PFSK-1 (cell line): ENCODE results near the gene CHM.

Source experiments
- FOXP2 ChIP-seq: optimal IDR thresholded peaks from 2 replicates; pipeline ENCODE3; 2011; ENCODE audit warnings: borderline replicate concordance, control low read depth, inconsistent platforms; ENCODE audit not compliant: insufficient read depth; ENCODE audit errors: extremely low read length, extremely low read depth
- POLR2AphosphoS5 ChIP-seq: IDR thresholded peaks from 2 replicates; pipeline ENCODE4 v1.6.1; 2012; ENCODE audit warnings: low read depth, mild to moderate bottlenecking, control low read depth, low read length, moderate library complexity
- REST ChIP-seq, 2 experiments: IDR thresholded peaks; 2 replicates each; pipeline versions ENCODE4 v1.6.1 to v1.8.0; 2011 to 2012; ENCODE audit warnings: low read depth in 2 of 2, low read length in 2 of 2, control low read depth in 1 of 2, inconsistent platforms in 1 of 2, mild to moderate bottlenecking in 1 of 2, moderate library complexity in 1 of 2; ENCODE audit not compliant: insufficient read depth in 1 of 2
- SIN3A ChIP-seq: IDR thresholded peaks from 2 replicates; pipeline ENCODE4 v1.6.1; 2012; ENCODE audit warnings: mild to moderate bottlenecking, low read length, moderate library complexity, borderline replicate concordance; ENCODE audit not compliant: insufficient read depth
- TAF1 ChIP-seq: IDR thresholded peaks from 2 replicates; pipeline ENCODE4 v1.6.1; 2012; ENCODE audit warnings: low read length, control low read depth, borderline replicate concordance; ENCODE audit not compliant: insufficient read depth

The CHM gene

GRCh38 chrX:85859426-85859825, 187.9 kb downstream of the CHM start:
- no peak for TF ChIP-seq REST (IDR thresholded peaks at IDR 0.05; ENCODE audit: insufficient read depth in 1 of 2, low read depth in 2 of 2, low read length in 2 of 2)
- TF ChIP-seq TAF1: no peak
- no peak for TF ChIP-seq POLR2AphosphoS5
- no peak for TF ChIP-seq SIN3A
- no peak for TF ChIP-seq FOXP2

GRCh38 chrX:85851418-85851817, 195.9 kb downstream of the CHM start:
- TF ChIP-seq SIN3A (no peak), REST (IDR thresholded peaks at IDR 0.05; ENCODE audit: insufficient read depth in 1 of 2, low read depth in 2 of 2, low read length in 2 of 2) (no peak), TAF1 (no peak), POLR2AphosphoS5 (no peak), FOXP2 (no peak)

GRCh38 chrX:85836868-85837267, 210.5 kb downstream of the CHM start:
- TF ChIP-seq TAF1: no peak

- TF ChIP-seq REST (IDR thresholded peaks at IDR 0.05; ENCODE audit: insufficient read depth in 1 of 2, low read depth in 2 of 2, low read length in 2 of 2) (no peak), FOXP2 (no peak), POLR2AphosphoS5 (no peak), TAF1 (no peak), SIN3A (no peak)
Observed at GRCh38 chrX:85828771-85829170, 218.6 kb downstream of the CHM start.

GRCh38 chrX:85815203-85815751, 232.1 kb downstream of the CHM start:
- TF ChIP-seq POLR2AphosphoS5 (no peak), TAF1 (no peak), SIN3A (no peak), FOXP2 (no peak), REST (IDR thresholded peaks at IDR 0.05; ENCODE audit: insufficient read depth in 1 of 2, low read depth in 2 of 2, low read length in 2 of 2) (no peak)
